IPS-NIHi7 (cell line): ENCODE results near the gene ZNF500.
"Not testable (repeated sequence)": the region's sequence is repeated elsewhere in the genome, so short reads cannot be mapped to it uniquely, and the experiment has no call there.

Experiments used
- DNase-seq: peaks from one replicate; pipeline ENCODE4 v3.0.0; 2012; ENCODE audit warnings: mixed read lengths; ENCODE audit errors: extremely low spot score

Gene ZNF500

GRCh38 chr16:4796982-4797804 lies 30.2 kb upstream of the ZNF500 start:
- no peak for DNase-seq

- no peak for DNase-seq
These were observed 29.0 kb upstream of the ZNF500 start for GRCh38 chr16:4795828-4796572.

- no peak for DNase-seq
These were observed 28.3 kb upstream of the ZNF500 start, which contains the start of gene SMIM22 for GRCh38 chr16:4795181-4795827. Gene SMIM22 (plus strand): TSS chr16:4795369. CDS start chr16:4795735, 366 bp downstream.

- DNase-seq: no peak
These were observed 26.1 kb upstream of the ZNF500 start for GRCh38 chr16:4792951-4793513.

GRCh38 chr16:4790871-4791270 lies 23.9 kb upstream of the ZNF500 start:
- DNase-seq: no peak

GRCh38 chr16:4790261-4790660 lies 23.3 kb upstream of the ZNF500 start:
- DNase-seq: no peak

GRCh38 chr16:4788910-4789309 lies 21.9 kb upstream of the ZNF500 start:
- no peak for DNase-seq

- no peak for DNase-seq
These were observed 21.5 kb upstream of the ZNF500 start for GRCh38 chr16:4788489-4788889.

- DNase-seq: no peak
These were observed 20.9 kb upstream of the ZNF500 start, which contains the start of gene SEPTIN12 for GRCh38 chr16:4787627-4788482. Gene SEPTIN12 (minus strand): TSS chr16:4788345. CDS start chr16:4787645, 700 bp downstream.

GRCh38 chr16:4787068-4787467 lies 20.1 kb upstream of the ZNF500 start:
- DNase-seq: no peak

- no peak for DNase-seq
These were observed 18.9 kb upstream of the ZNF500 start for GRCh38 chr16:4785758-4786433.

- not testable (repeated sequence) for DNase-seq
These were observed 17.6 kb upstream of the ZNF500 start for GRCh38 chr16:4784444-4784987.

- DNase-seq: no peak
These were observed 17.0 kb upstream of the ZNF500 start for GRCh38 chr16:4783951-4784336.

GRCh38 chr16:4783251-4783950 lies 16.4 kb upstream of the ZNF500 start:
- DNase-seq: no peak

- no peak for DNase-seq
These were observed 13.3 kb upstream of the ZNF500 start for GRCh38 chr16:4780235-4780634.

GRCh38 chr16:4778050-4778392 lies 11.1 kb upstream of the ZNF500 start:
- DNase-seq: no peak

- no peak for DNase-seq
These were observed 10.5 kb upstream of the ZNF500 start for GRCh38 chr16:4777339-4778049.

- DNase-seq: no peak
These were observed 9.3 kb upstream of the ZNF500 start for GRCh38 chr16:4776141-4776705.

- no peak for DNase-seq
These were observed 8.0 kb upstream of the ZNF500 start for GRCh38 chr16:4775005-4775404.
